NOMO-1 treated with DMSO at 0.1 percent for 48 hours (cell line): Measurements from ENCODE around the gene ALDH1A1.
"Not testable (repeated sequence)": the region's sequence is repeated elsewhere in the genome, so short reads cannot be mapped to it uniquely, and the experiment has no call there.

Source experiments
- DNase-seq: peaks from one replicate; lab custom pipeline; 2025; ENCODE audit not compliant: unreplicated experiment; lab: John Stamatoyannopoulos, UW

ALDH1A1 gene

DNA sequence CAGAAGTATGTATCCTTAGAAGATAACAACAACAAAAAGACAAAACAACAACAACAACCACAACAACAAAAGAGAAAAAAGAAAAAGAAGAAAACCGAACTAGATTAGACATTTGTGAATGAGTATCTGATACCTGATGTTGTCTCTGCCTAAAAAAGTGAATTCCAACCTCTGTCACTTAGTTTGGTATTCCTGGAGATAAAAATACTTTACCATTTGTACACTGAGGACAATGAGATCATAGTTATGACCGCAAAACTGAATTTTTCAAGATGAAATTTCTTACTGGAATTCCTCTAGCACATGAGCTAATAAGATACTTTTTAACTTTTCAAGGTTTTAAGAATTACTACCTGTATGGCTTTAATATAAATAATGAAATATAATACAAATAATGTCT is 54.5 kb downstream of the ALDH1A1 start:
- no peak for DNase-seq

DNA sequence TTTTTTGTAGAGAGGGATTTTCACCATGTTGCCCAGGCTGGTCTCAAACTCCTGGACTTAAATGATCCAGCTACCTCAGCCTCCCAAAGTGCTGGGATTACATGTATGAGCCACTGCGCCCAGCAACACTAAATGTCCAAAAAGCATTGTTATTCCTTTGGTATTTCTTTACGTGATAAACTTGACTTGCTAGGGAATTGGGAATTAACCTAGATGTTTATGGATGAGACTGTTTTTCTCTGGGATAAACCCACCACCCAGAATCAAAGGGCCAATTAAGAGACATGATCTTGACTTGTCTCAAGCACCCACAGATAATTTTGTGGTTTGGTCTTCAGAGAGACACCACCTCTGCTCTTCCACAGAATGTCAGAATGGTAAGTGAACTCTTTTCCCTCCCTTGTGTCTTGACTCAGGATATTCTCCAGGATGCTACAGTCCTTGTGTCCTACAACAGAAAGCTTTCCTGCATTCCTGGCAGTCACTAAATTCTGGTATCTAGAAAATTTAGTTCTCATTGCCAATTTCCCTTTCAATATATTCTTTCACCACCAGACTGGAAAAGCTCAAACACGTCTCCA is 55.7 kb downstream of the ALDH1A1 start:
- no peak for DNase-seq

DNA sequence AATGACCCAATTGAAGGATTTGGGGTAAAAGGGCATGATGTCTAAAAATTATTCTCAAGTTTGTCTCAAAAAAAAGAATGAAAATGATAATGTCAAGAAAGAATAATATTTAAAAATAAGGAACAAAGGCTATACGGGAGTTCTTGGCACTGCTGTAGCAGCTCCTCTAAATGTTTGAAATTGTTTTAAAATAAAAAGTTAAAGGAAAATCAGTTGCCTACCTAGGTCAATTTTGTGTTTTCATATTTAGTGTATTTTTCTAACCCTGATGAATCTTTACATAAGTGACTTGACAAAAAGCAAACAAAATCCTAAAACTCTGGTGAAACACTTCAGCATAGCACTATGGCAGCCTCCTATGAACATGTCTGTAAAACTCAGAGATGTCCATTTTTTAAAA is 56.4 kb downstream of the ALDH1A1 start:
- DNase-seq, result no peak

DNA sequence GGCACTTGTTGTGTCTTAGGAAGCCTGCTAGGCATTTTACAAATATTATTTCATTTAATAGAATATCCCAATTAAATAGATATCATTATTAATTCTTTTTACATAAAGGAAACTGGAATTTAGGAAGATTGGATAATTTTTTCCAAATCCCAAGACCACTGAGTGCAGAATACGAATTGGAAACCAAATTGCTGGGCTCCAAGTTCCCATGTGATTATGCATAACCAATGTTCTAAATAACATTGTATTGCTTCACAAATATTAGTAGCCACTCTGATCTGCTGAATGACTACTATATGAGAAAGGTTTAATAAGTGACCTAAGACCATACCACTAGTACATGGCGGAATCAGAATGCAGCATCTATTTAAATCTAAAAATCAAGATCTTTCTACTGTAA is 57.7 kb downstream of the ALDH1A1 start:
- DNase-seq, result no peak

DNA sequence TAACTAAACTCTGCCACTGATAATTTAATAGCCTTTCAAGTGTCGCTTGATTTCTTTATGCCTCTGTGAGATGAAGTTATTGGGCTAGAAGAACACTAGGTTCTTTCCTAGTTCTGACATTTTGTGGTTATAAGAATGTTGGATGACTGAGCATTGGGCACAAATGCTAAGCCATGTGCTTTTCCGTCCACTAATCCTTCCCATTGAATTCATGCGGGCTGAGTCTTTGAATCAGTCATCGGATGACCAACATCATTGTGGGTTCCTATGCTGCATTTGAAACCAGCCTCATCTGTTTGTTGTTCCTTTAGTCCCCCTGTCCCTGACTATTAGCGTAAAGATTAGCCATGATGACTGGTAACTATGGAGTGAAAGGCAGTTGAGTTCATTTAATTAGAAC is 58.5 kb downstream of the ALDH1A1 start:
- no peak for DNase-seq

- DNase-seq, result no peak
Observed at GRCh38 chr9:72893437-72893836, 59.4 kb downstream of the ALDH1A1 start.

- DNase-seq, result no peak
Observed at GRCh38 chr9:72891043-72891442, 61.8 kb downstream of the ALDH1A1 start.

- DNase-seq, result no peak
Observed at GRCh38 chr9:72888943-72889342, 63.9 kb downstream of the ALDH1A1 start.

- DNase-seq, result no peak
Observed at GRCh38 chr9:72888067-72888466, 64.8 kb downstream of the ALDH1A1 start.

DNA sequence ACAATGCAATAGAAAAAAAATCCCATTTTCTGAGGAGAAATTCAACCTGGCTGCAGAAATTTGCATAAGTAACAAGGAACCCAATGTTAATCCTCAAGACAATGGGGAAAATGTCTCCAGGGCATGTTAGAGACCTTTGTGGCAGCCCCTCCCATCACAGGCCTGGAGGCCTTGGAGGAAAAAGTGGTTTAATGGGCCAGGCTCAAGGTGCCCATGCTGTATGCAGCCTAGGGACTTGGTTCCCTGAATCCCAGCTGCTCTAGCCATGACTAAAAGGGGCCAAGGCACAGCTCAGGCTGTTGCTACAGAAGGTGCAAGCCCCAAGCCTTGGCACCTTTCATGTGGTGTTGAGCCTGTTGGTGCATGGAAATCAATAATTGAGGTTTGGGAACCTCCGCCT is 66.5 kb downstream of the ALDH1A1 start:
- DNase-seq, result no peak

DNA sequence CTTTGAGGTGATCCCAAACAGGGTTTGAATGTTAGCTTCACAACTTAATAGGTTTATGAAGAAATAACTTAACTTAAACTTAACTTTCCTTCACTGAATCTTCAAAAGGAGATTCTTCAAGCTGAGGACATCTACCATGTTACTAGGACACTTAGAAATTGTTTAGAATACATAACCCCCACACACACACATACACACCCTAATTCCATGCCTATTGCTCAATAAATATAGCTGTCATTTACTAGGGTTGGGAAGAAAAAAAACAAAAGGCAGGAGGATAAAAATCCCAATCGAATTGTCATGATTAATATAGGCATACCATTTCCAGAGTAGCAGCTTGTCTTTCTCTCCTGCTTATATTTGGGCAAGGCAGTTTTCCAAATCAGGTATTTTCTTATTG is 68.3 kb downstream of the ALDH1A1 start:
- no peak for DNase-seq

- DNase-seq, result no peak
Observed at GRCh38 chr9:72883875-72884274, 69.0 kb downstream of the ALDH1A1 start.

GRCh38 chr9:72882117-72882775 is 70.6 kb downstream of the ALDH1A1 start:
- no peak for DNase-seq

DNA sequence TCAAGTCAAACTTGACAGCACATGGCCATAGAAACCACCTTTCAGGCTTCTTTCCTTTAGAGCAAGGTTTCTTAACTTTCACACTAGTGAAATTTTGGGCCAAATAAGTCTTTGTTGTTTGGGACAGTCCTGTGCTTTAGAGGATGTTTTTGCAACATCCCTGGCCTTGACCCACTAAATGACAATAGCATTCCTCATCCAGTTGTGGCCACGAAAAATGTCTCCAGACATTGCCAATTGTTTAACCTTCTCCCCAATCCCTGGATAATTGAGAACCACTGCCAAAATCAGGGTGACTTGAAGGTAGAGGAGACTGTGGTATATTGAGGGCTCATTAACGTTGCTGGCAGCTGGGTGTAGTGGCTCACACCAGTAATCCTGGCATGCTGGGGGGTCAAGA is 72.0 kb downstream of the ALDH1A1 start:
- no peak for DNase-seq

- DNase-seq, result no peak
Observed at GRCh38 chr9:72875221-72875620, 77.6 kb downstream of the ALDH1A1 start.

GRCh38 chr9:72874344-72874743 is 78.5 kb downstream of the ALDH1A1 start:
- no peak for DNase-seq

DNA sequence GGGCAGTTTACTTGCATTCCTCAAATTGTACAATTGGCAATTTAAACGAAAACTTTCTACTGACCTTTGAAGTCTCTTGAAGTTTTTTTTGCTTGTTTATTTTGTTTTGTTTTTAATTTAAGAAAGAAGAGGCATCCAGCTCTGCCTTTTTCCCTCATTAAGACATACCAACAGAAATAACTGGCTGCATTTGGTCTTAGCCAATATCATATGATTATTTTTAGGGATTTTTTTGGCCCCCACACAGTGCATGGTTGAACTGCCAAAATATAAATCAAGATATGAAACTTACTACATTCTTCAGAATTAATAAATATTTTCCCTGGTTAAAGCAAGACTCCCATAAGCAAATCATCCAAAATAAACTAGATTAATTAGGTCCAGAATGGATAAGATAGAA is 79.4 kb downstream of the ALDH1A1 start:
- DNase-seq, result no peak

- DNase-seq, result no peak
Observed at GRCh38 chr9:72872718-72873117, 80.1 kb downstream of the ALDH1A1 start.

GRCh38 chr9:72871685-72872084 is 81.2 kb downstream of the ALDH1A1 start:
- DNase-seq, result no peak

DNA sequence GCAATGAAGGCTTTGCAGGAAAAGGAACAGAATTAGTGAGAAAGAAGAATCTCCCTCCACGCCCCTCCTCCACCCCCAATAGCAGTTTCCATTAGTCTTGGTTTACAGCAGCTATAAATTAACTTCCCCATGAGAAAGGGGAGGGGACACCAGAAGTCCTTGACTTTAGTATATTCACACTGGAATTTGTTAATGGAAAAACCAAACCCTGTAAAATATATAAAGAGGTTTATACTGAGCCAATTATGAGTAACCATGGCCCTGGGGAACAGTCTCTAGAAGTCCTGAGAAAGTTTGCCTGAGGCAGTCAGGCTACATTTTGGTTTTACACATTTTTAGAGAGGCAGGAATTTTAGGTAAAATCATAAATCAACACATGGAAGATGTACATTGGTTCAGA is 88.5 kb downstream of the ALDH1A1 start:
- no peak for DNase-seq

GRCh38 chr9:72863456-72864094 is 89.3 kb downstream of the ALDH1A1 start:
- no peak for DNase-seq

DNA sequence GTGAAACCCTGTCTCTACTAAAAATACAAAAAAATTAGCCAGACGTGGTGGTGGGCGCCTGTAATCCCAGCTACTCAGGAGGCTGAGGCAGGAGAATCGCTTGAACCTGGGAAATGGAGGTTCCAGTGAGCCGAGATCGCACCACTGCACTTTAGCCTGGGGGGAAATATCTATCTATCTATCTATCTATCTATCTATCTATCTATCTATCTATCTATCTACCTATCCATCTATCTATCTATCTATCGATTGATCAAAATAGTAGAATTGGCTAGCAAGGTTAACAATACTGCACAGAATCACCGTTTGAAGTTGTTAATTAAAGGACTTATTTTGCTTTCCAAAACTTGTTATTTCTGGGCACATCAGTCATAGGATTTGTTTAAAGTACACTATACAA is 90.1 kb downstream of the ALDH1A1 start:
- not testable (repeated sequence) for DNase-seq
